Loucy (cell line): ENCODE results near the gene ACSL5.
"Not testable (repeated sequence)": the region's sequence is repeated elsewhere in the genome, so short reads cannot be mapped to it uniquely, and the experiment has no call there.

Experiments used
- H2AFZ ChIP-seq: fragments of 200-600 bp; sonication (generic); 2 replicates; pipeline ENCODE4 v1.6.0; 2016; ENCODE audit warnings: antibody characterized with exemption, mild to moderate bottlenecking, low read length, moderate library complexity
- H3F3A ChIP-seq: fragments of 200-600 bp; 2 replicates; pipeline ENCODE4 v1.6.0; 2016; ENCODE audit warnings: antibody characterized with exemption, low read depth, mild to moderate bottlenecking
- H3K27me3 ChIP-seq: fragments of 200-600 bp; sonication (generic); 2 replicates; pipeline ENCODE4 v1.6.1; 2014; ENCODE audit warnings: low read length, mild to moderate bottlenecking; ENCODE audit not compliant: insufficient read depth, poor library complexity, severe bottlenecking
- H3K36me3 ChIP-seq: fragments of 200-600 bp; sonication (generic); 2 replicates; pipeline ENCODE4 v1.6.1; 2016; ENCODE audit warnings: low read length; ENCODE audit not compliant: insufficient read depth
- H3K4me1 ChIP-seq: fragments of 200-600 bp; sonication (generic); 2 replicates; pipeline ENCODE4 v1.5.1; 2014; ENCODE audit warnings: low read length, mild to moderate bottlenecking; ENCODE audit not compliant: insufficient read depth, poor library complexity, severe bottlenecking
- H3K4me2 ChIP-seq: fragments of 200-600 bp; sonication (generic); 2 replicates; pipeline ENCODE4 v1.6.0; 2014; ENCODE audit warnings: antibody characterized with exemption, low read length, low read depth, mild to moderate bottlenecking; ENCODE audit not compliant: poor library complexity, severe bottlenecking
- H3K4me3 ChIP-seq: fragments of 200-600 bp; sonication (generic); 2 replicates; pipeline ENCODE4 v1.5.1; 2014; ENCODE audit warnings: low read length, mild to moderate bottlenecking, mixed read lengths; ENCODE audit not compliant: poor library complexity, severe bottlenecking
- H3K79me2 ChIP-seq: fragments of 200-600 bp; sonication (generic); 2 replicates; pipeline ENCODE4 v1.6.1; 2014; ENCODE audit warnings: low read length; ENCODE audit not compliant: insufficient read depth
- H3K9ac ChIP-seq: fragments of 200-600 bp; sonication (generic); 2 replicates; pipeline ENCODE4 v1.6.0; 2014; ENCODE audit warnings: mild to moderate bottlenecking, low read depth, low read length, moderate library complexity; ENCODE audit not compliant: poor library complexity, severe bottlenecking
- H3K9me2 ChIP-seq: fragments of 200-600 bp; sonication (generic); replicated peaks from 2 replicates; pipeline ENCODE4 v1.6.1; 2016; ENCODE audit warnings: low read depth, low read length, mixed read lengths
- H3K9me3 ChIP-seq: fragments of 200-600 bp; sonication (generic); 2 replicates; pipeline ENCODE4 v1.6.1; 2014; ENCODE audit warnings: mild to moderate bottlenecking, antibody characterized with exemption, low read length, low read depth; ENCODE audit not compliant: insufficient read depth
- H4K20me1 ChIP-seq: fragments of 200-600 bp; sonication (generic); 2 replicates; pipeline ENCODE4 v1.6.0; 2014; ENCODE audit warnings: antibody characterized with exemption, low read length, mild to moderate bottlenecking; ENCODE audit not compliant: insufficient read depth, poor library complexity, severe bottlenecking
- EZH2phosphoT487 ChIP-seq: fragments of 200-600 bp; IDR thresholded peaks from 2 replicates; pipeline ENCODE4 v1.6.1; 2018; ENCODE audit warnings: antibody characterized with exemption, mild to moderate bottlenecking, moderate library complexity, borderline replicate concordance
- TF ChIP-seq, protein P1 (sequence below): fragments of 200-600 bp; sonication (generic); conservative IDR thresholded peaks from 2 replicates; pipeline ENCODE4 v1.5.1; 2014; ENCODE audit warnings: mild to moderate bottlenecking, antibody characterized with exemption, low read length

ACSL5 gene

GRCh38 chr10:112366992-112367391, 6.9 kb upstream of the ACSL5 start:
- TF ChIP-seq, protein P1, sequence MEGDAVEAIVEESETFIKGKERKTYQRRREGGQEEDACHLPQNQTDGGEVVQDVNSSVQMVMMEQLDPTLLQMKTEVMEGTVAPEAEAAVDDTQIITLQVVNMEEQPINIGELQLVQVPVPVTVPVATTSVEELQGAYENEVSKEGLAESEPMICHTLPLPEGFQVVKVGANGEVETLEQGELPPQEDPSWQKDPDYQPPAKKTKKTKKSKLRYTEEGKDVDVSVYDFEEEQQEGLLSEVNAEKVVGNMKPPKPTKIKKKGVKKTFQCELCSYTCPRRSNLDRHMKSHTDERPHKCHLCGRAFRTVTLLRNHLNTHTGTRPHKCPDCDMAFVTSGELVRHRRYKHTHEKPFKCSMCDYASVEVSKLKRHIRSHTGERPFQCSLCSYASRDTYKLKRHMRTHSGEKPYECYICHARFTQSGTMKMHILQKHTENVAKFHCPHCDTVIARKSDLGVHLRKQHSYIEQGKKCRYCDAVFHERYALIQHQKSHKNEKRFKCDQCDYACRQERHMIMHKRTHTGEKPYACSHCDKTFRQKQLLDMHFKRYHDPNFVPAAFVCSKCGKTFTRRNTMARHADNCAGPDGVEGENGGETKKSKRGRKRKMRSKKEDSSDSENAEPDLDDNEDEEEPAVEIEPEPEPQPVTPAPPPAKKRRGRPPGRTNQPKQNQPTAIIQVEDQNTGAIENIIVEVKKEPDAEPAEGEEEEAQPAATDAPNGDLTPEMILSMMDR: no peak
- no peak for TF ChIP-seq EZH2phosphoT487
- no peaks in the 10 kb centered on the region for H3K27me3 ChIP-seq
- no peaks in the 10 kb centered on the region for H3K9me3 ChIP-seq
- no peak overlapping the region for H3K4me3 ChIP-seq
- H3K4me2 ChIP-seq: no peak overlapping the region
- H3K79me2 ChIP-seq: no peaks in the 10 kb centered on the region
- H3K9ac ChIP-seq: no peak overlapping the region
- no peak overlapping the region for H2AFZ ChIP-seq
- no peaks in the 10 kb centered on the region for H3K4me1 ChIP-seq
- no peaks in the 10 kb centered on the region for H3K36me3 ChIP-seq
- H3F3A ChIP-seq: no peaks in the 10 kb centered on the region
- no peaks in the 10 kb centered on the region for H4K20me1 ChIP-seq
- H3K9me2 ChIP-seq: no peaks in the 10 kb centered on the region

- H3K4me2 ChIP-seq: no peak overlapping the region
- H3K4me3 ChIP-seq: no peak overlapping the region
- no peak overlapping the region for H2AFZ ChIP-seq
- H3F3A ChIP-seq: no peaks in the 10 kb centered on the region
- no peak overlapping the region for H3K9ac ChIP-seq
- H3K9me3 ChIP-seq: no peaks in the 10 kb centered on the region
- no peaks in the 10 kb centered on the region for H3K4me1 ChIP-seq
- H3K36me3 ChIP-seq: no peaks in the 10 kb centered on the region
- no peaks in the 10 kb centered on the region for H3K79me2 ChIP-seq
- H3K9me2 ChIP-seq: no peaks in the 10 kb centered on the region
- no peak for TF ChIP-seq EZH2phosphoT487
- no peaks in the 10 kb centered on the region for H4K20me1 ChIP-seq
- H3K27me3 ChIP-seq: no peaks in the 10 kb centered on the region
Measured at GRCh38 chr10:112367516-112367915, 6.4 kb upstream of the ACSL5 start.

- no peak overlapping the region for H3K9ac ChIP-seq
- no peaks in the 10 kb centered on the region for H4K20me1 ChIP-seq
- no peaks in the 10 kb centered on the region for H3K9me2 ChIP-seq
- H3K4me3 ChIP-seq: no peak overlapping the region
- no peaks in the 10 kb centered on the region for H3K4me1 ChIP-seq
- TF ChIP-seq EZH2phosphoT487: no peak
- TF ChIP-seq, protein P1: no peak
- H2AFZ ChIP-seq: no peak overlapping the region
- H3K36me3 ChIP-seq: no peaks in the 10 kb centered on the region
- H3K27me3 ChIP-seq: no peaks in the 10 kb centered on the region
- H3K9me3 ChIP-seq: no peaks in the 10 kb centered on the region
- no peaks in the 10 kb centered on the region for H3F3A ChIP-seq
- no peaks in the 10 kb centered on the region for H3K79me2 ChIP-seq
- H3K4me2 ChIP-seq: no peak overlapping the region
Measured at GRCh38 chr10:112369495-112370423, 4.2 kb upstream of the ACSL5 start.

- Histone ChIP-seq H3K9me2 (no peaks in the 10 kb centered on the region), H3K4me3 (no peak overlapping the region), H3K36me3 (no peaks in the 10 kb centered on the region), H3K4me1 (peaks cover 5% of the 10 kb centered on the region), H3K4me2 (no peak overlapping the region), H4K20me1 (no peaks in the 10 kb centered on the region), H3K27me3 (no peaks in the 10 kb centered on the region), H3K9me3 (no peaks in the 10 kb centered on the region), H3K79me2 (no peaks in the 10 kb centered on the region), H3F3A (no peaks in the 10 kb centered on the region), H2AFZ (no peak overlapping the region), H3K9ac (no peak overlapping the region)
- TF ChIP-seq EZH2phosphoT487: no peak
- TF ChIP-seq, protein P1: no peak
Measured at GRCh38 chr10:112370424-112370819, 3.5 kb upstream of the ACSL5 start.

DNA sequence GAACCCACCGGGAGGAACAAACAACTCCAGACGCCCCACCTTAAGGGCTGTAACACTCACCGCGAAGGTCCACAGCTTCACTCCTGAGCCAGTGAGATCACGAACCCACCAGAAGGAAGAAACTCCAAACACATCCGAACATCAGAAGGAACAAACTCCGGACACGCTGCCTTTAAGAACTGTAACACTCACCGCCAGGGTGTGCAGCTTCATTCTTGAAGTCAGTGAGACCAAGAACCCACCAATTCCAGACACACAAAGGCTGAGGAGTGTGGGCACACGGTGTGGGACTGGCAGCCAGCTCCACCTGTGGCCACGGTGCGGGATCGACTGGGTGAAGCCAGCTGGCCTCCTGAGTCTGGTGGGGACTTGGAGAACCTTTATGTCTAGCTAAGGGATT, 2.6 kb upstream of the ACSL5 start:
- H3K4me2 ChIP-seq, H3K27me3 ChIP-seq, H3K79me2 ChIP-seq, H3K4me3 ChIP-seq, H3F3A ChIP-seq, H2AFZ ChIP-seq, H3K9ac ChIP-seq, H3K36me3 ChIP-seq, H3K4me1 ChIP-seq, H4K20me1 ChIP-seq, H3K9me3 ChIP-seq, H3K9me2 ChIP-seq: not testable (repeated sequence)
